HCT116 (cell line): Measurements from ENCODE around the gene CR1L. TPM values are rescaled to one million over a fixed set of nuclear protein-coding genes. Genes with fewer than 3 reads are reported as not detected.

ENCODE experiments used
- ATAC-seq: fragments of 200-7000 bp; cut with Tn5 transposase; 2 replicates; pipeline ENCODE4 v1.9.1; 2020; ENCODE audit warnings: mild to moderate bottlenecking, moderate library complexity
- BruUV-seq: library from RNA; stranded (reverse); fragments of 400-500 nt; replicated peaks from 2 replicates; lab custom pipeline; 2021; lab: Mats Ljungman, UMichigan
- CTCF ChIA-PET: fragments of 300-600 bp; sonication (Branson Sonifier 250); formaldehyde crosslinking; loops from one replicate; lab custom pipeline; 2021; ENCODE audit warnings: antibody characterized with exemption; lab: Charles Lee
- POLR2A ChIA-PET: fragments of 300-600, 350-600 bp; sonication (Branson Sonifier 250); formaldehyde crosslinking; loops from one replicate; lab custom pipeline; 2021; ENCODE audit warnings: antibody characterized with exemption; lab: Charles Lee
- RAD21 ChIA-PET, 2 experiments: fragments of 300-600 bp; sonication (Branson Sonifier 250); formaldehyde crosslinking; loops; one replicate each; lab custom pipeline; 2023; ENCODE audit warnings: low total read pairs in 2 of 2; ENCODE audit not compliant: uncharacterized antibody in 2 of 2, unreplicated experiment in 2 of 2, low non-redundant PET in 1 of 2; lab: Charles Lee
- DNase-seq: peaks from one replicate; pipeline ENCODE4 v3.0.0-alpha.2; 2010; ENCODE audit warnings: low read depth, low spot score
- H2AFZ ChIP-seq: fragments of 200-600 bp; shearing (Covaris generic), sonication (generic); 2 replicates; pipeline ENCODE4 v1.6.1; 2017; ENCODE audit warnings: low read depth, mixed run types, mixed read lengths, antibody characterized with exemption, low read length; ENCODE audit not compliant: poor library complexity, severe bottlenecking
- H3K27ac ChIP-seq: 2 replicates; pipeline ENCODE4 v1.5.1; 2012; ENCODE audit warnings: low read depth, low read length
- H3K27me3 ChIP-seq: fragments of 200-600 bp; sonication (generic); 2 replicates; pipeline ENCODE4 v1.6.1; 2016; ENCODE audit warnings: mixed run types, low read length, mixed read lengths; ENCODE audit not compliant: insufficient read depth
- H3K36me3 ChIP-seq, 2 experiments: fragments of 200-500 bp in 1 of 2; fragments of 200-600 bp in 1 of 2; sonication (Bioruptor generic) in 1 of 2; sonication (generic) in 1 of 2; 2 replicates each; pipeline versions ENCODE4 v1.5.1 to v1.6.1; 2014 to 2016; ENCODE audit warnings: low read length in 2 of 2, inconsistent platforms in 1 of 2, mixed read lengths in 1 of 2, mixed run types in 1 of 2; ENCODE audit not compliant: insufficient read depth in 2 of 2, control insufficient read depth in 1 of 2
- H3K4me1 ChIP-seq, 2 experiments: fragments of 200-600 bp in 1 of 2; sonication (generic) in 1 of 2; 2 replicates each; pipeline versions ENCODE4 v1.5.1 to v1.6.1; 2012 to 2017; ENCODE audit warnings: low read length in 2 of 2, inconsistent platforms in 1 of 2, mild to moderate bottlenecking in 1 of 2, mixed read lengths in 1 of 2, mixed run types in 1 of 2, moderate library complexity in 1 of 2; ENCODE audit not compliant: insufficient read depth in 2 of 2, control insufficient read depth in 1 of 2
- H3K4me2 ChIP-seq: fragments of 200-600 bp; sonication (generic); 2 replicates; pipeline ENCODE4 v1.6.1; 2017; ENCODE audit warnings: mixed run types, low read length, mixed read lengths
- H3K4me3 ChIP-seq, 2 experiments: fragments of 200-600 bp in 1 of 2; sonication (generic) in 1 of 2; replicated peaks in 1 of 2; 2 replicates each; pipeline ENCODE4 v1.5.1; 2011 to 2016; ENCODE audit warnings: low read length in 2 of 2, control low read depth in 1 of 2, low read depth in 1 of 2, mild to moderate bottlenecking in 1 of 2, mixed read lengths in 1 of 2, mixed run types in 1 of 2
- H3K79me2 ChIP-seq: fragments of 200-600 bp; sonication (generic); 2 replicates; pipeline ENCODE4 v1.6.1; 2017; ENCODE audit warnings: mild to moderate bottlenecking, mixed run types, low read length, moderate library complexity, mixed read lengths; ENCODE audit not compliant: insufficient read depth
- H3K9ac ChIP-seq: fragments of 200-600 bp; sonication (generic); 2 replicates; pipeline ENCODE4 v1.6.1; 2016; ENCODE audit warnings: low read length, mixed read lengths
- H3K9me2 ChIP-seq: fragments of 200-600 bp; sonication (generic), shearing (Covaris generic); 2 replicates; pipeline ENCODE4 v1.6.1; 2017; ENCODE audit warnings: mixed run types, mild to moderate bottlenecking, moderate library complexity; ENCODE audit not compliant: insufficient read depth
- H3K9me3 ChIP-seq, 2 experiments: fragments of 200-500 bp in 1 of 2; fragments of 200-600 bp in 1 of 2; sonication (Bioruptor generic) in 1 of 2; sonication (generic) in 1 of 2; 2 replicates each; pipeline ENCODE4 v1.6.1; 2014 to 2017; ENCODE audit warnings: low read length in 2 of 2, mixed read lengths in 2 of 2, inconsistent platforms in 1 of 2, low read depth in 1 of 2, mild to moderate bottlenecking in 1 of 2, mixed run types in 1 of 2, moderate library complexity in 1 of 2; ENCODE audit not compliant: control insufficient read depth in 1 of 2, insufficient read depth in 1 of 2
- H4K20me1 ChIP-seq: fragments of 200-600 bp; sonication (generic), shearing (Covaris generic); 2 replicates; pipeline ENCODE4 v1.6.1; 2017; ENCODE audit warnings: mixed run types, mild to moderate bottlenecking, moderate library complexity; ENCODE audit not compliant: insufficient read depth
- CBX3 ChIP-seq: IDR thresholded peaks from 2 replicates; pipeline ENCODE4 v1.6.1; 2012; ENCODE audit warnings: low read depth
- CEBPB ChIP-seq: IDR thresholded peaks from 2 replicates; pipeline ENCODE4 v1.6.1; 2012; ENCODE audit warnings: low read depth
- EZH2phosphoT487 ChIP-seq: fragments of 200-600 bp; IDR thresholded peaks from 2 replicates; pipeline ENCODE4 v1.6.1; 2018; ENCODE audit warnings: antibody characterized with exemption, borderline replicate concordance
- MAX ChIP-seq: IDR thresholded peaks from 2 replicates; pipeline ENCODE4 v1.6.1; 2012
- POLR2AphosphoS5 ChIP-seq: IDR thresholded peaks from 2 replicates; pipeline ENCODE4 v1.6.1; 2011; ENCODE audit warnings: mild to moderate bottlenecking, low read depth, low read length, moderate library complexity
- RAD21 ChIP-seq: IDR thresholded peaks from 2 replicates; pipeline ENCODE4 v1.6.1; 2012; ENCODE audit warnings: low read depth, mild to moderate bottlenecking
- REST ChIP-seq: IDR thresholded peaks from 2 replicates; pipeline ENCODE4 v1.6.1; 2012; ENCODE audit warnings: low read depth
- TCF7L2 ChIP-seq: IDR thresholded peaks from 2 replicates; pipeline ENCODE4 v1.7.0; 2011; ENCODE audit warnings: borderline replicate concordance, inconsistent platforms; ENCODE audit not compliant: insufficient read depth, insufficient read length; ENCODE audit errors: extremely low read depth
- YY1 ChIP-seq: IDR thresholded peaks from 2 replicates; pipeline ENCODE4 v1.6.1; 2011; ENCODE audit warnings: low read length, low read depth, moderate library complexity, mild to moderate bottlenecking; ENCODE audit not compliant: insufficient replicate concordance; ENCODE audit errors: extremely low read depth
- ZNF274 ChIP-seq: fragments of 200-500 bp; sonication (Bioruptor generic); IDR thresholded peaks from 2 replicates; pipeline ENCODE4 v1.6.1; 2014; ENCODE audit warnings: mild to moderate bottlenecking, low read depth, low read length, inconsistent platforms
- intact Hi-C: fragments of 100-400 bp; cut with micrococcal nuclease; formaldehyde crosslinking; loops from 2 replicates; pipeline ENCODE4 v1.10.0; 2022
- total RNA-seq: library from RNA; stranded (reverse); gene quantifications from one replicate; pipeline ENCODE4 v1.2.1, GENCODE V29; 2021; ENCODE audit not compliant: unreplicated experiment
- TF ChIP-seq, protein P1 (sequence below), 3 experiments: fragments of 200-600 bp in 1 of 3; sonication (generic) in 1 of 3; IDR thresholded peaks in 2 of 3; conservative IDR thresholded peaks in 1 of 3; 2 replicates each; pipeline ENCODE4 v1.5.1; 2012 to 2017; ENCODE audit warnings: low read depth in 2 of 3, low read length in 2 of 3, antibody characterized with exemption in 1 of 3, borderline replicate concordance in 1 of 3, control low read depth in 1 of 3, mild to moderate bottlenecking in 1 of 3, mixed read lengths in 1 of 3, mixed run types in 1 of 3, moderate library complexity in 1 of 3; ENCODE audit not compliant: insufficient read depth in 1 of 3

Gene CR1L
- total RNA-seq, 1 experiment from 2014 or later = 0.15 TPM

GRCh38 chr1:207619871-207620542, 24.9 kb upstream of the CR1L start:
- ChIA-PET RAD21 (interaction anchor here (1.1 to 1.4 kb wide), 2 partner anchors 78 to 177 kb away, joined by 4 to 5 read pairs; no protein-coding TSS in a partner anchor), CTCF (interaction anchor here (0.9 to 2.1 kb wide), 15 partner anchors 9 to 177 kb away, joined by 3 to 27 read pairs (median 5); no protein-coding TSS in a partner anchor), POLR2A (interaction anchor here (0.9 kb wide), 1 partner anchor 10 kb away, joined by 3 read pairs; no protein-coding TSS in a partner anchor)
- peak; percentile 34 for DNase-seq
- peak; percentile 98 for ATAC-seq
- H3K4me3 ChIP-seq = no peak overlapping the region
- H3K9ac ChIP-seq = no peak overlapping the region
- H4K20me1 ChIP-seq = no peaks in the 10 kb centered on the region
- no peaks in the 10 kb centered on the region for H3K27me3 ChIP-seq
- H3K27ac ChIP-seq = no peak overlapping the region
- peaks cover 0 to 3% of the 10 kb centered on the region in 2 experiments; a peak in 1 of 4 replicates for H3K4me1 ChIP-seq
- H3K9me3 ChIP-seq = no peaks in the 10 kb centered on the region
- BruUV-seq = no TSS peak
- peak overlapping the region; percentile 40 for H3K4me2 ChIP-seq
- H2AFZ ChIP-seq = peak overlapping the region; percentile 98
- no peaks in the 10 kb centered on the region for H3K36me3 ChIP-seq
- H3K79me2 ChIP-seq = no peaks in the 10 kb centered on the region
- no peaks in the 10 kb centered on the region for H3K9me2 ChIP-seq
- intact Hi-C loops = no loop called here
- TF ChIP-seq CEBPB (no peak), RAD21 (peak; percentile 41; the same call in 1 of the 2 replicates), CBX3 (0 out of 2 replicates have a peak, but pooled peaks have one; percentile 38)
- TF ChIP-seq, protein P1, sequence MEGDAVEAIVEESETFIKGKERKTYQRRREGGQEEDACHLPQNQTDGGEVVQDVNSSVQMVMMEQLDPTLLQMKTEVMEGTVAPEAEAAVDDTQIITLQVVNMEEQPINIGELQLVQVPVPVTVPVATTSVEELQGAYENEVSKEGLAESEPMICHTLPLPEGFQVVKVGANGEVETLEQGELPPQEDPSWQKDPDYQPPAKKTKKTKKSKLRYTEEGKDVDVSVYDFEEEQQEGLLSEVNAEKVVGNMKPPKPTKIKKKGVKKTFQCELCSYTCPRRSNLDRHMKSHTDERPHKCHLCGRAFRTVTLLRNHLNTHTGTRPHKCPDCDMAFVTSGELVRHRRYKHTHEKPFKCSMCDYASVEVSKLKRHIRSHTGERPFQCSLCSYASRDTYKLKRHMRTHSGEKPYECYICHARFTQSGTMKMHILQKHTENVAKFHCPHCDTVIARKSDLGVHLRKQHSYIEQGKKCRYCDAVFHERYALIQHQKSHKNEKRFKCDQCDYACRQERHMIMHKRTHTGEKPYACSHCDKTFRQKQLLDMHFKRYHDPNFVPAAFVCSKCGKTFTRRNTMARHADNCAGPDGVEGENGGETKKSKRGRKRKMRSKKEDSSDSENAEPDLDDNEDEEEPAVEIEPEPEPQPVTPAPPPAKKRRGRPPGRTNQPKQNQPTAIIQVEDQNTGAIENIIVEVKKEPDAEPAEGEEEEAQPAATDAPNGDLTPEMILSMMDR (IDR thresholded peaks at IDR 0.05 in 2 of 3, conservative IDR thresholded peaks at IDR 0.05 in 1 of 3; ENCODE audit: borderline replicate concordance in 1 of 3, insufficient read depth in 1 of 3, low read depth in 2 of 3, low read length in 2 of 3) = peak; percentile 53 to 77 (median 75); a peak in 5 of 6 replicates
- TF ChIP-seq, all 23 proteins: peak for 3

DNA sequence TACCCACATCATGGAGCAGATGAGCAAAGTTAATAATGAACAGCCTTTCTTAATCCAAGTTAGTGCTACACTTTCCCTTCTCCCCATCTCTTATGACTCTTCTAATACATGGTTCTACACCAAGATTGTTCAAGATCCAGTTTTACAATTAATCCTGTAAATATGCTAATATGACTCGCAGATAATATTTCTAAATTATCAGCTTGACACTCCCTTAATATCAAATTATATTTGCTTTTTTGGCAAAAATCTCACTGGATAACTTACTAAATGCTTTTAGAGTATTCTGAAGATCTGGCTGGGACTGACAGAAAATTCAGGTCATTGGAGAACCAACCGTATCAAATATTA, 24.4 kb upstream of the CR1L start:
- Histone ChIP-seq H3K4me3 (no peak overlapping the region), H3K9me2 (no peaks in the 10 kb centered on the region), H3K4me2 (peak overlapping the region; percentile 40), H3K9me3 (no peaks in the 10 kb centered on the region), H3K36me3 (no peaks in the 10 kb centered on the region), H3K9ac (no peak overlapping the region), H3K27ac (no peak overlapping the region), H2AFZ (peak overlapping the region; percentile 24), H3K79me2 (no peaks in the 10 kb centered on the region), H3K4me1 (peaks cover 0 to 3% of the 10 kb centered on the region in 2 experiments; a peak in 1 of 4 replicates), H4K20me1 (no peaks in the 10 kb centered on the region), H3K27me3 (no peaks in the 10 kb centered on the region)
- intact Hi-C loops = no loop called here
- RAD21 ChIA-PET = interaction anchor here (1.1 to 1.4 kb wide), 2 partner anchors 78 to 176 kb away, joined by 4 to 5 read pairs; no protein-coding TSS in a partner anchor
- BruUV-seq = no TSS peak
- DNase-seq (no peak), ATAC-seq (no peak)
- POLR2A ChIA-PET = interaction anchor here (0.9 kb wide), 1 partner anchor 11 kb away, joined by 3 read pairs; no protein-coding TSS in a partner anchor
- CTCF ChIA-PET = interaction anchor here (0.9 to 2.1 kb wide), 15 partner anchors 8 to 177 kb away, joined by 3 to 27 read pairs (median 5); no protein-coding TSS in a partner anchor
- TF ChIP-seq CBX3 = no peak
- no peak for TF ChIP-seq POLR2AphosphoS5
- no peak for TF ChIP-seq RAD21
- no peak for TF ChIP-seq REST
- TF ChIP-seq MAX = no peak
- no peak for TF ChIP-seq EZH2phosphoT487
- no peak for TF ChIP-seq ZNF274
- TF ChIP-seq YY1 = no peak
- TF ChIP-seq TCF7L2 = no peak
